Activated T-helper 1 cell treated with anti-CD3 and anti-CD28 coated beads, Interleukin-12 subunit alpha, Interleukin-12 subunit beta, Interleukin-2, Interleukin-4 antibody, amounts not matched to agents 30 ng/mL and 10 ng/mL and 1 ng/mL, durations not matched to agents 14 hours and 24 hours and 36 hours (primary cell): ENCODE data around the gene SLC6A5. TPM values are rescaled to one million over a fixed set of nuclear protein-coding genes. Genes with fewer than 3 reads are reported as not detected.

ENCODE experiments used
- DNase-seq: peaks from one replicate; pipeline ENCODE4 v3.0.0; 2021; ENCODE audit warnings: low spot score
- H3K27ac Mint-ChIP-seq: one replicate; pipeline ENCODE4 v1.8.0; 2021; ENCODE audit warnings: mild to moderate bottlenecking, mixed read lengths
- H3K27me3 Mint-ChIP-seq: one replicate; pipeline ENCODE4 v1.8.0; 2022; ENCODE audit warnings: mild to moderate bottlenecking, moderate library complexity, mixed read lengths; ENCODE audit not compliant: insufficient read depth
- H3K36me3 Mint-ChIP-seq: one replicate; pipeline ENCODE4 v1.8.0; 2021; ENCODE audit warnings: low read depth, mixed read lengths
- H3K4me1 Mint-ChIP-seq: one replicate; pipeline ENCODE4 v1.8.0; 2021; ENCODE audit warnings: low read depth, mixed read lengths
- H3K4me3 Mint-ChIP-seq: one replicate; pipeline ENCODE4 v1.8.0; 2021; ENCODE audit warnings: mild to moderate bottlenecking, moderate library complexity, mixed read lengths
- H3K9me3 Mint-ChIP-seq: one replicate; pipeline ENCODE4 v1.8.0; 2021; ENCODE audit warnings: mixed read lengths
- intact Hi-C: fragments of 100-400 bp; cut with micrococcal nuclease; formaldehyde crosslinking; loops from one replicate; pipeline ENCODE4 v1.15.1; 2024
- total RNA-seq: library from RNA; stranded (reverse); gene quantifications from 2 replicates; pipeline ENCODE4 v1.2.3, GENCODE V29; 2022

SLC6A5 gene
- total RNA-seq, 1 donor from 2014 or later = not detected

- Mint-ChIP-seq H3K4me1 (no peaks in the 10 kb centered on the region), H3K9me3 (peaks cover 12% of the 10 kb centered on the region), H3K27me3 (peaks cover 87% of the 10 kb centered on the region), H3K36me3 (peaks cover 2% of the 10 kb centered on the region), H3K4me3 (no peak overlapping the region), H3K27ac (peak overlapping the region; percentile 40)
- DNase-seq = no peak
- intact Hi-C loops = loop anchor here (5.0 kb wide), 1 partner anchor 72 kb away; no protein-coding TSS in a partner anchor
Measured at GRCh38 chr11:20600551-20600950, 1.1 kb downstream of the SLC6A5 start.

- Mint-ChIP-seq H3K27ac (no peak overlapping the region), H3K4me3 (no peak overlapping the region), H3K9me3 (peaks cover 12% of the 10 kb centered on the region), H3K36me3 (peaks cover 2% of the 10 kb centered on the region), H3K27me3 (peaks cover 90% of the 10 kb centered on the region), H3K4me1 (no peaks in the 10 kb centered on the region)
- DNase-seq = no peak
- intact Hi-C loops = loop anchor here (5.0 kb wide), 1 partner anchor 71 kb away; no protein-coding TSS in a partner anchor
Measured at GRCh38 chr11:20601221-20601914, 2.0 kb downstream of the SLC6A5 start.

- peaks cover 85% of the 10 kb centered on the region for H3K27me3 Mint-ChIP-seq
- H3K9me3 Mint-ChIP-seq = peaks cover 12% of the 10 kb centered on the region
- no peak for DNase-seq
- H3K36me3 Mint-ChIP-seq = peaks cover 2% of the 10 kb centered on the region
- H3K4me1 Mint-ChIP-seq = no peaks in the 10 kb centered on the region
- H3K27ac Mint-ChIP-seq = no peak overlapping the region
- H3K4me3 Mint-ChIP-seq = no peak overlapping the region
- intact Hi-C loops = loop anchor here (5.0 kb wide), 1 partner anchor 68 kb away; no protein-coding TSS in a partner anchor
Measured at GRCh38 chr11:20604295-20604803, 4.9 kb downstream of the SLC6A5 start.

GRCh38 chr11:20604864-20605601 is 5.6 kb downstream of the SLC6A5 start:
- no peak overlapping the region for H3K27ac Mint-ChIP-seq
- peaks cover 2% of the 10 kb centered on the region for H3K36me3 Mint-ChIP-seq
- intact Hi-C loops = loop anchor here (5.0 kb wide), 1 partner anchor 67 kb away; no protein-coding TSS in a partner anchor
- DNase-seq = no peak
- peaks cover 80% of the 10 kb centered on the region for H3K27me3 Mint-ChIP-seq
- H3K4me3 Mint-ChIP-seq = no peak overlapping the region
- H3K9me3 Mint-ChIP-seq = peaks cover 8% of the 10 kb centered on the region
- peaks cover 4% of the 10 kb centered on the region for H3K4me1 Mint-ChIP-seq

GRCh38 chr11:20605602-20606091 is 6.2 kb downstream of the SLC6A5 start:
- peaks cover 9% of the 10 kb centered on the region for H3K4me1 Mint-ChIP-seq
- no peaks in the 10 kb centered on the region for H3K36me3 Mint-ChIP-seq
- no peak overlapping the region for H3K27ac Mint-ChIP-seq
- peaks cover 80% of the 10 kb centered on the region for H3K27me3 Mint-ChIP-seq
- peaks cover 2% of the 10 kb centered on the region for H3K9me3 Mint-ChIP-seq
- H3K4me3 Mint-ChIP-seq = no peak overlapping the region
- intact Hi-C loops = no loop called here
- no peak for DNase-seq

- Mint-ChIP-seq H3K4me3 (no peak overlapping the region), H3K36me3 (no peaks in the 10 kb centered on the region), H3K4me1 (peaks cover 9% of the 10 kb centered on the region), H3K27me3 (peaks cover 69% of the 10 kb centered on the region), H3K9me3 (no peaks in the 10 kb centered on the region), H3K27ac (no peak overlapping the region)
- intact Hi-C loops = no loop called here
- no peak for DNase-seq
Measured at GRCh38 chr11:20608934-20609333, 9.5 kb downstream of the SLC6A5 start.

GRCh38 chr11:20609727-20610707 is 10.6 kb downstream of the SLC6A5 start:
- H3K9me3 Mint-ChIP-seq = no peaks in the 10 kb centered on the region
- no peaks in the 10 kb centered on the region for H3K36me3 Mint-ChIP-seq
- H3K27ac Mint-ChIP-seq = no peak overlapping the region
- peaks cover 64% of the 10 kb centered on the region for H3K27me3 Mint-ChIP-seq
- peak; percentile 48 for DNase-seq
- H3K4me3 Mint-ChIP-seq = peak overlapping the region; percentile 66
- peaks cover 9% of the 10 kb centered on the region for H3K4me1 Mint-ChIP-seq
- intact Hi-C loops = loop anchor here (1.0 kb wide), 3 partner anchors 213 to 482 kb away; partner anchors contain the start of gene PRMT3

- no peak for DNase-seq
- Mint-ChIP-seq H3K9me3 (no peaks in the 10 kb centered on the region), H3K36me3 (no peaks in the 10 kb centered on the region), H3K27ac (no peak overlapping the region), H3K4me3 (no peak overlapping the region), H3K27me3 (peaks cover 60% of the 10 kb centered on the region), H3K4me1 (peaks cover 9% of the 10 kb centered on the region)
- intact Hi-C loops = loop anchor here (1.0 kb wide), 3 partner anchors 214 to 483 kb away; partner anchors contain the start of gene PRMT3
Measured at GRCh38 chr11:20610825-20611224, 11.4 kb downstream of the SLC6A5 start.

- intact Hi-C loops = no loop called here
Measured at GRCh38 chr11:20611445-20611844, 12.0 kb downstream of the SLC6A5 start.

GRCh38 chr11:20611892-20612291 is 12.5 kb downstream of the SLC6A5 start:
- Mint-ChIP-seq H3K27me3 (peaks cover 51% of the 10 kb centered on the region), H3K9me3 (no peaks in the 10 kb centered on the region), H3K36me3 (no peaks in the 10 kb centered on the region), H3K4me1 (peaks cover 9% of the 10 kb centered on the region), H3K27ac (no peak overlapping the region), H3K4me3 (no peak overlapping the region)
- DNase-seq = no peak
- intact Hi-C loops = no loop called here

More at GRCh38 chr11:20611445-20611844, 12.0 kb downstream of the SLC6A5 start:
- Mint-ChIP-seq H3K4me1 (peaks cover 9% of the 10 kb centered on the region), H3K27ac (no peak overlapping the region), H3K27me3 (peaks cover 54% of the 10 kb centered on the region), H3K9me3 (no peaks in the 10 kb centered on the region), H3K36me3 (no peaks in the 10 kb centered on the region), H3K4me3 (no peak overlapping the region)
- no peak for DNase-seq

- H3K4me1 Mint-ChIP-seq = peaks cover 9% of the 10 kb centered on the region
- no peak overlapping the region for H3K27ac Mint-ChIP-seq
- intact Hi-C loops = no loop called here
- H3K9me3 Mint-ChIP-seq = no peaks in the 10 kb centered on the region
- H3K36me3 Mint-ChIP-seq = no peaks in the 10 kb centered on the region
- no peak for DNase-seq
- H3K4me3 Mint-ChIP-seq = no peak overlapping the region
- H3K27me3 Mint-ChIP-seq = peaks cover 46% of the 10 kb centered on the region
Measured at GRCh38 chr11:20612416-20612815, 13.0 kb downstream of the SLC6A5 start.

GRCh38 chr11:20616920-20617319 is 17.5 kb downstream of the SLC6A5 start:
- Mint-ChIP-seq H3K27me3 (peaks cover 15% of the 10 kb centered on the region), H3K9me3 (no peaks in the 10 kb centered on the region), H3K4me1 (no peaks in the 10 kb centered on the region), H3K4me3 (no peak overlapping the region), H3K27ac (no peak overlapping the region), H3K36me3 (no peaks in the 10 kb centered on the region)
- DNase-seq = no peak
- intact Hi-C loops = no loop called here
